ENCODE measurements around the gene NKX6-1. TPM values are rescaled to one million over a fixed set of nuclear protein-coding genes. Genes with fewer than 3 reads are reported as not detected.

Gene NKX6-1
- total and polyA plus RNA-seq, 2 donors (not counting 3 experiments of a cell fraction or from before 2014, with no cell fraction given) = not detected

DNA sequence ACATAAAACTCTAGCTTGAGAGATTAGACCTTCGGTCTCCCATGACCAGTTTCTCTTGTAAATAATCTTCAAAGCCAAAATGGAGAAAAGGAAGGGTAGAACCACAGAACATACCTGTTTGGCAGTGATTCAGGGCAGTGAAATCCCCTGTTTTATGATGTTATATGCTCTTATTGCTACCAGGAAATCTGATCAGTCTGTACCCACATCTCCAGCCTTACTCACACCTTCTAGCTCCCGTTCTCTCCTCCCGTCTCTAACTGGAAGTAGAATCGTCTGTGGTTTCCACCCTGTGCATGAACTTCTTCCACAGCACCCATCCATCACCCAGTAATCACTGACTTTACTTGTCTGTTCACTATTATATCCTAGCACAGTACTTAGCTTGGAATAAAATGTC is 42.9 kb downstream of the NKX6-1 start:
- dilution Hi-C loops (cut with MboI; ENCODE audit: extremely low pct_ligation_motif_present, low sequenced_read_pairs) = no loop called here
- no peak for FAIRE-seq
- CTCF ChIA-PET = interaction anchor here (1.0 kb wide), 1 partner anchor 810 kb away, joined by 3 read pairs; no protein-coding TSS in a partner anchor

DNA sequence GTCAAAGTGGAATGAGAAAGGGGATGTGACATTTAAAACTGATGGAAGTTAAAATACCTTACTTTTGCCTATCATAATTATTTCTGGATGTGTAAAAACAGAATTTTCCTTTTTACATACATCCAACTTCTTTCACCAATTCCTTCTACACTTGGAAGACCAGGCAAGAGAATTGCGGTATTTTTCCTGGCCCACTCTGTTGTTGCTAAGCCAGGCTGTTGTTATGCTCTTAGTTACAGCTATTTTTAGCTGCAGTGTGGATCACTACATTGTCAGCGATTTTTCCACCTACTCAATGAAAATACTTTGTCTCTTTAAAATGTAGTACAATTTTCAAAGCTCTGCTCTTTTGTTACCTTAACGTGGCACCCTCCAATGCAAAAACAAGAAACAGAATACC is 43.4 kb downstream of the NKX6-1 start:
- DNase-seq (ENCODE audit: low read depth, low spot score) (no peak), FAIRE-seq (no peak)
- H3K9ac ChIP-seq (replicated peaks; ENCODE audit: extremely low read depth, insufficient read depth, low read length) = no peak overlapping the region
- POLR2A ChIA-PET = no interaction called here
- H3K4me1 ChIP-seq (ENCODE audit: control insufficient read depth, extremely low read depth, insufficient read depth, low read length) = no peaks in the 10 kb centered on the region
- H3K9me3 ChIP-seq (replicated peaks; ENCODE audit: control insufficient read depth, insufficient read depth, low read length) = no peaks in the 10 kb centered on the region
- no TSS peak for BruUV-seq (replicated peaks)
- H3K79me2 ChIP-seq (ENCODE audit: control insufficient read depth, insufficient read depth, low read length) = no peaks in the 10 kb centered on the region
- no peak overlapping the region for H3K4me2 ChIP-seq (ENCODE audit: insufficient read depth, low read length)
- no peak overlapping the region for H2AFZ ChIP-seq (ENCODE audit: low read depth, low read length)
- intact Hi-C loops (cut with micrococcal nuclease) (no loop called here), dilution Hi-C loops (cut with MboI; ENCODE audit: extremely low pct_ligation_motif_present, low sequenced_read_pairs) (no loop called here)
- peaks cover 0 to 2% of the 10 kb centered on the region in 2 experiments for H3K27me3 ChIP-seq (ENCODE audit: control insufficient read depth in 2 of 2, insufficient read depth in 2 of 2, low read length in 2 of 2)
- no peaks in the 10 kb centered on the region for H3K9me1 ChIP-seq (replicated peaks; ENCODE audit: control insufficient read depth, extremely low read depth, insufficient read depth, low read length)
- no peaks in the 10 kb centered on the region for H3K36me3 ChIP-seq (ENCODE audit: control insufficient read depth in 2 of 2, extremely low read depth in 1 of 2, insufficient read depth in 2 of 2, low read length in 2 of 2)
- H3K27ac ChIP-seq (ENCODE audit: insufficient read depth, low read depth, low read length) = no peak overlapping the region
- TF ChIP-seq POLR2AphosphoS5 (IDR thresholded peaks at IDR 0.05; ENCODE audit: insufficient read depth, low read depth, low read length) (no peak), JUN (IDR thresholded peaks at IDR 0.05; ENCODE audit: borderline replicate concordance, insufficient read depth, insufficient read length, low read depth) (no peak), MYC (IDR thresholded peaks at IDR 0.05; ENCODE audit: low read depth, low read length) (no peak), FOS (IDR thresholded peaks at IDR 0.05; ENCODE audit: borderline replicate concordance, insufficient read depth, low read length) (no peak)
- TF ChIP-seq, protein P1, sequence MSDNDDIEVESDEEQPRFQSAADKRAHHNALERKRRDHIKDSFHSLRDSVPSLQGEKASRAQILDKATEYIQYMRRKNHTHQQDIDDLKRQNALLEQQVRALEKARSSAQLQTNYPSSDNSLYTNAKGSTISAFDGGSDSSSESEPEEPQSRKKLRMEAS (IDR thresholded peaks at IDR 0.05; ENCODE audit: insufficient read depth, insufficient read length) = no peak
- no peak overlapping the region for H3K4me3 ChIP-seq (replicated peaks in 1 of 3; ENCODE audit: insufficient read depth in 1 of 3, low read depth in 1 of 3, low read length in 3 of 3)
- no peaks in the 10 kb centered on the region for H4K20me1 ChIP-seq (replicated peaks; ENCODE audit: control insufficient read depth, extremely low read depth, insufficient read depth, low read length)
- CTCF ChIA-PET = interaction anchor here (1.0 kb wide), 2 partner anchors 48 to 809 kb away, joined by 3 to 4 read pairs; no protein-coding TSS in a partner anchor

More for the DNA sequence above, 42.9 kb downstream of the NKX6-1 start:
- H4K20me1 ChIP-seq (replicated peaks; ENCODE audit: control insufficient read depth, extremely low read depth, insufficient read depth, low read length) = no peaks in the 10 kb centered on the region
- H3K4me2 ChIP-seq (ENCODE audit: insufficient read depth, low read length) = no peak overlapping the region
- H3K27ac ChIP-seq (ENCODE audit: insufficient read depth, low read depth, low read length) = no peak overlapping the region
- DNase-seq (ENCODE audit: low read depth, low spot score) = no peak
- H3K4me1 ChIP-seq (ENCODE audit: control insufficient read depth, extremely low read depth, insufficient read depth, low read length) = no peaks in the 10 kb centered on the region
- H3K27me3 ChIP-seq (ENCODE audit: control insufficient read depth in 2 of 2, insufficient read depth in 2 of 2, low read length in 2 of 2) = peaks cover 0 to 3% of the 10 kb centered on the region in 2 experiments
- H3K79me2 ChIP-seq (ENCODE audit: control insufficient read depth, insufficient read depth, low read length) = no peaks in the 10 kb centered on the region
- POLR2A ChIA-PET = no interaction called here
- no peak overlapping the region for H3K4me3 ChIP-seq (replicated peaks in 1 of 3; ENCODE audit: insufficient read depth in 1 of 3, low read depth in 1 of 3, low read length in 3 of 3)
- no peaks in the 10 kb centered on the region for H3K9me1 ChIP-seq (replicated peaks; ENCODE audit: control insufficient read depth, extremely low read depth, insufficient read depth, low read length)
- intact Hi-C loops (cut with micrococcal nuclease) = no loop called here
- no TSS peak for BruUV-seq (replicated peaks)
- H3K9ac ChIP-seq (replicated peaks; ENCODE audit: extremely low read depth, insufficient read depth, low read length) = no peak overlapping the region
- H2AFZ ChIP-seq (ENCODE audit: low read depth, low read length) = no peak overlapping the region
- TF ChIP-seq JUN (IDR thresholded peaks at IDR 0.05; ENCODE audit: borderline replicate concordance, insufficient read depth, insufficient read length, low read depth) (no peak), POLR2A (IDR thresholded peaks at IDR 0.05; ENCODE audit: low read depth, low read length) (no peak), MYC (IDR thresholded peaks at IDR 0.05; ENCODE audit: low read depth, low read length) (no peak), POLR2AphosphoS5 (IDR thresholded peaks at IDR 0.05; ENCODE audit: insufficient read depth, low read depth, low read length) (no peak), GATA2 (IDR thresholded peaks at IDR 0.05; ENCODE audit: insufficient read depth, insufficient read length, low read depth, low read length) (no peak), FOS (IDR thresholded peaks at IDR 0.05; ENCODE audit: borderline replicate concordance, insufficient read depth, low read length) (no peak)
- H3K9me3 ChIP-seq (replicated peaks; ENCODE audit: control insufficient read depth, insufficient read depth, low read length) = no peaks in the 10 kb centered on the region
- no peaks in the 10 kb centered on the region for H3K36me3 ChIP-seq (ENCODE audit: control insufficient read depth in 2 of 2, extremely low read depth in 1 of 2, insufficient read depth in 2 of 2, low read length in 2 of 2)

All from endothelial cell of umbilical vein (primary cell).